ENCODE results near the gene F2RL3. TPM values are rescaled to one million over a fixed set of nuclear protein-coding genes. Genes with fewer than 3 reads are reported as not detected.

F2RL3 gene
- total and polyA plus RNA-seq, 2 of the 8 experiments (the other 6 are each of a cell fraction or from before 2014, with no cell fraction given) = not detected

DNA sequence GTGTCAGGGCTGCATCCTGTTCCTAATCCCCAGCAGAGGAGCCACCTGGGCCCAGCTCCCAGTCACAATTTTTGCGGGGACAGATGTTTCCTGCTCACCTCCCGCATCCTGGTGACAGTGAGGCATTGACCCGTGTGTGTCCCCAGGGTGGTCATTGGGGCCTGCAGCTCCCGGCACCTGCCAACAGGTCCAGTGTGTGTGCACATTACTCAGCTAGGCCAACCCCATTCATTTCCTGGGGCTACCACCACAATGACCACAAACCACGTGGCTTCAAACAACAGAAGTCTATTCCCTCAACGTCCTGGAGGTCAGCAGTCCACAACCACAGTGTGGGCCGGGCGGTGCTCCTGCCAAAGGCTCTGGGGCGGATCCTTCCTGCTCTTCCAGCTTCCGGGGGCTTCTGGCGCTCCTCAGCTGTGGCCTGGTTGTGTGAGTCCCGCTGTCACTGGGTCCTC is 11.9 kb upstream of the F2RL3 start:
- peaks cover 6% of the 10 kb centered on the region; the same call in 1 of the 2 replicates for H3K23me2 ChIP-seq (ENCODE audit: low read depth, low read length)
- 96% methylated on average over 12 of the region's 12 CpGs; no CpG with 5 or more reads in 1 of the 2 experiments for WGBS, 2 experiments (ENCODE audit: extremely low coverage in 1 of 2, insufficient coverage in 1 of 2, insufficient read length in 1 of 2, insufficient replicate concordance in 2 of 2, low coverage in 1 of 2, low lambda C conversion rate in 2 of 2, missing lambda C conversion rate in 1 of 2)
- H3K27me3 ChIP-seq (replicated peaks in 1 of 4; ENCODE audit: control insufficient read depth in 3 of 4, extremely low read depth in 1 of 4, insufficient read depth in 3 of 4, low read length in 3 of 4) = no peaks in the 10 kb centered on the region
- H3K18ac ChIP-seq (ENCODE audit: extremely low read depth, low read length) = no peak overlapping the region
- no peak overlapping the region for H3K56ac ChIP-seq (replicated peaks; ENCODE audit: insufficient read length, low read depth, low read length)
- CTCF ChIA-PET (ENCODE audit: partially characterized antibody) = interaction anchor here (1.3 to 1.9 kb wide), 2 partner anchors 40 to 97 kb away, joined by 5 to 6 read pairs; no protein-coding TSS in a partner anchor
- DNase-seq (ENCODE audit: low read depth in 1 of 2, low spot score in 2 of 2) = no peak
- H3K27ac ChIP-seq (ENCODE audit: low read depth, low read length) = no peak overlapping the region
- H3K79me2 ChIP-seq (ENCODE audit: control insufficient read depth in 1 of 2, insufficient read depth in 2 of 2, low read length in 2 of 2) = peaks cover 0 to 16% of the 10 kb centered on the region in 2 experiments; a peak in 2 of 4 replicates
- peaks cover 11% of the 10 kb centered on the region; the same call in 1 of the 2 replicates for H3K79me1 ChIP-seq (ENCODE audit: low read depth, low read length)
- FAIRE-seq = no peak
- peaks cover 11 to 47% (median 38%) of the 10 kb centered on the region in 4 experiments for H3K36me3 ChIP-seq (ENCODE audit: control insufficient read depth in 2 of 4, insufficient read depth in 4 of 4, low read length in 3 of 4)
- H2AFZ ChIP-seq (ENCODE audit: low read length) = no peak overlapping the region
- TF ChIP-seq TAF7 (optimal IDR thresholded peaks at IDR 0.05; ENCODE audit: borderline replicate concordance, low read depth, low read length) = no peak
- TF ChIP-seq RXRA (IDR thresholded peaks at IDR 0.05; ENCODE audit: insufficient read depth, low read depth, low read length) = no peak
- TF ChIP-seq RFX5 (IDR thresholded peaks at IDR 0.05; ENCODE audit: borderline replicate concordance, low read depth, low read length) = no peak
- TF ChIP-seq FOSL1 (IDR thresholded peaks at IDR 0.05; ENCODE audit: insufficient read depth, low read depth, low read length) = no peak
- no peak for TF ChIP-seq TEAD4 (IDR thresholded peaks at IDR 0.05; ENCODE audit: low read depth, low read length)
- no peak for TF ChIP-seq NRF1 (IDR thresholded peaks at IDR 0.05; ENCODE audit: low read depth, low read length)
- no peak for TF ChIP-seq SIX5 (IDR thresholded peaks at IDR 0.05; ENCODE audit: low read depth, low read length)
- TF ChIP-seq POU5F1 (IDR thresholded peaks at IDR 0.05; ENCODE audit: low read depth, low read length) = no peak
- TF ChIP-seq, protein P1, sequence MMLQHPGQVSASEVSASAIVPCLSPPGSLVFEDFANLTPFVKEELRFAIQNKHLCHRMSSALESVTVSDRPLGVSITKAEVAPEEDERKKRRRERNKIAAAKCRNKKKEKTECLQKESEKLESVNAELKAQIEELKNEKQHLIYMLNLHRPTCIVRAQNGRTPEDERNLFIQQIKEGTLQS (IDR thresholded peaks at IDR 0.05; ENCODE audit: insufficient read depth, low read depth, low read length) = no peak
- no peak for TF ChIP-seq BRCA1 (IDR thresholded peaks at IDR 0.05; ENCODE audit: low read depth, low read length)
- no peak for TF ChIP-seq POLR2A (IDR thresholded peaks at IDR 0.05; ENCODE audit: control extremely low read depth in 1 of 2, low read depth in 2 of 2, low read length in 2 of 2)
- no peak overlapping the region for H2AK5ac ChIP-seq (ENCODE audit: low read depth, low read length)
- no peak overlapping the region for H3K4ac ChIP-seq (replicated peaks; ENCODE audit: insufficient read length, low read depth, low read length)
- H4K91ac ChIP-seq (replicated peaks; ENCODE audit: insufficient read length, low read length) = no peak overlapping the region
- H2BK20ac ChIP-seq (ENCODE audit: low read length) = no peak overlapping the region
- no peak overlapping the region for H2BK5ac ChIP-seq (ENCODE audit: low read depth, low read length)
- H3K23ac ChIP-seq (ENCODE audit: insufficient read length) = no peak overlapping the region
- H3K14ac ChIP-seq (ENCODE audit: insufficient read length) = no peak overlapping the region
- H3K9ac ChIP-seq (replicated peaks in 1 of 4; ENCODE audit: extremely low read depth in 1 of 4, low read depth in 3 of 4, low read length in 3 of 4) = no peak overlapping the region
- H3K4me2 ChIP-seq (ENCODE audit: insufficient read depth in 1 of 2, low read depth in 2 of 2, low read length in 2 of 2) = no peak overlapping the region
- no peak overlapping the region for H4K8ac ChIP-seq (ENCODE audit: extremely low read depth, insufficient read depth, low read length)
- POLR2A ChIA-PET (ENCODE audit: partially characterized antibody) = no interaction called here
- H4K20me1 ChIP-seq (replicated peaks in 1 of 2; ENCODE audit: control insufficient read depth in 1 of 2, insufficient read depth in 2 of 2, low read length in 2 of 2) = peaks cover 0 to 11% of the 10 kb centered on the region in 2 experiments
- H2BK120ac ChIP-seq (replicated peaks; ENCODE audit: low read depth, low read length) = no peak overlapping the region
- no peak overlapping the region for H3K4me3 ChIP-seq (ENCODE audit: extremely low read depth in 1 of 4, insufficient read depth in 2 of 4, low read depth in 3 of 4, low read length in 4 of 4)
- no peak overlapping the region for H2BK12ac ChIP-seq (ENCODE audit: low read depth, low read length)
- peaks cover 3 to 10% of the 10 kb centered on the region in 2 experiments for H3K9me3 ChIP-seq (ENCODE audit: insufficient read depth in 2 of 2, low read depth in 1 of 2, low read length in 1 of 2)
- no peak overlapping the region for H4K5ac ChIP-seq (ENCODE audit: insufficient read length, low read depth, low read length)
- H2BK15ac ChIP-seq (ENCODE audit: low read length) = no peak overlapping the region
- no peaks in the 10 kb centered on the region; a peak in 2 of 7 replicates for H3K4me1 ChIP-seq (replicated peaks in 1 of 4; ENCODE audit: control insufficient read depth in 3 of 4, insufficient read depth in 4 of 4, low read length in 3 of 4)

Data from H1 (cell line).